ENCODE results near the gene DSCAML1. TPM values are rescaled to one million over a fixed set of nuclear protein-coding genes. Genes with fewer than 3 reads are reported as not detected.
A peak's percentile ranks its signal among the peaks of the same experiment; 100 is the strongest.

DSCAML1 gene
- total RNA-seq, 1 experiment from 2014 or later = not detected

GRCh38 chr11:117476531-117477142, 320.4 kb downstream of the DSCAML1 start:
- DNase-seq (ENCODE audit: low read depth) = no peak

- no peak for DNase-seq (ENCODE audit: low read depth)
These were observed 321.1 kb downstream of the DSCAML1 start for GRCh38 chr11:117475716-117476530.

- DNase-seq (ENCODE audit: low read depth) = no peak
These were observed 323.4 kb downstream of the DSCAML1 start for GRCh38 chr11:117473481-117474091.

GRCh38 chr11:117471776-117472175, 325.2 kb downstream of the DSCAML1 start:
- no peak for DNase-seq (ENCODE audit: low read depth)

- no peak for DNase-seq (ENCODE audit: low read depth)
These were observed 326.4 kb downstream of the DSCAML1 start for GRCh38 chr11:117470576-117470975.

- DNase-seq (ENCODE audit: low read depth) = no peak
These were observed 328.1 kb downstream of the DSCAML1 start for GRCh38 chr11:117468888-117469287.

- no peak for DNase-seq (ENCODE audit: low read depth)
These were observed 329.2 kb downstream of the DSCAML1 start for GRCh38 chr11:117467770-117468169.

- DNase-seq (ENCODE audit: low read depth) = no peak
These were observed 330.1 kb downstream of the DSCAML1 start for GRCh38 chr11:117466966-117467365.

GRCh38 chr11:117465236-117465997, 331.6 kb downstream of the DSCAML1 start:
- DNase-seq (ENCODE audit: low read depth) = no peak

- no peak for DNase-seq (ENCODE audit: low read depth)
These were observed 332.2 kb downstream of the DSCAML1 start for GRCh38 chr11:117464778-117465177.

- DNase-seq (ENCODE audit: low read depth) = no peak
These were observed 334.2 kb downstream of the DSCAML1 start for GRCh38 chr11:117462864-117463247.

GRCh38 chr11:117462183-117462863, 334.7 kb downstream of the DSCAML1 start:
- no peak for DNase-seq (ENCODE audit: low read depth)

GRCh38 chr11:117461396-117462182, 335.4 kb downstream of the DSCAML1 start:
- no peak for DNase-seq (ENCODE audit: low read depth)

GRCh38 chr11:117459979-117460300, 337.1 kb downstream of the DSCAML1 start:
- no peak for DNase-seq (ENCODE audit: low read depth)

- DNase-seq (ENCODE audit: low read depth) = no peak
These were observed 337.7 kb downstream of the DSCAML1 start for GRCh38 chr11:117459123-117459978.

GRCh38 chr11:117458275-117459122, 338.5 kb downstream of the DSCAML1 start:
- peak; percentile 23 for DNase-seq (ENCODE audit: low read depth)

GRCh38 chr11:117457835-117458234, 339.2 kb downstream of the DSCAML1 start:
- no peak for DNase-seq (ENCODE audit: low read depth)

- DNase-seq (ENCODE audit: low read depth) = no peak
These were observed 339.8 kb downstream of the DSCAML1 start for GRCh38 chr11:117457031-117457785.
